H54 (cell line): ENCODE measurements around the gene SARDH.

Source experiments
- DNase-seq: peaks from one replicate; pipeline ENCODE4 v3.0.0; 2011; ENCODE audit warnings: low spot score, mixed read lengths; ENCODE audit not compliant: insufficient read length
- FAIRE-seq: peaks from 3 replicates; lab custom pipeline; 2011; peaks lifted over from hg19 to GRCh38; lab: Jason Lieb, UNC
- POLR2A ChIP-seq: IDR thresholded peaks from 2 replicates; pipeline ENCODE4 v1.6.1; 2011; ENCODE audit warnings: low read depth, mild to moderate bottlenecking, low read length

Gene SARDH

GRCh38 chr9:133707763-133708245, 30.3 kb downstream of the SARDH start:
- no peak for TF ChIP-seq POLR2A
- FAIRE-seq (no peak), DNase-seq (no peak)

GRCh38 chr9:133707065-133707762, 30.9 kb downstream of the SARDH start:
- no peak for TF ChIP-seq POLR2A
- DNase-seq (no peak), FAIRE-seq (no peak)

- no peak for TF ChIP-seq POLR2A
- FAIRE-seq: no peak
- no peak for DNase-seq
These were observed 31.7 kb downstream of the SARDH start for GRCh38 chr9:133706307-133707050.

- TF ChIP-seq POLR2A: no peak
- no peak for FAIRE-seq
- no peak for DNase-seq
These were observed 32.6 kb downstream of the SARDH start for GRCh38 chr9:133705576-133705975.

GRCh38 chr9:133704711-133705181, 33.4 kb downstream of the SARDH start:
- FAIRE-seq (no peak), DNase-seq (no peak)
- no peak for TF ChIP-seq POLR2A

- TF ChIP-seq POLR2A: no peak
- FAIRE-seq (no peak), DNase-seq (no peak)
These were observed 34.4 kb downstream of the SARDH start for GRCh38 chr9:133703591-133704399.

GRCh38 chr9:133702798-133703590, 35.2 kb downstream of the SARDH start:
- no peak for TF ChIP-seq POLR2A
- DNase-seq (no peak), FAIRE-seq (no peak)

GRCh38 chr9:133701981-133702797, 36.0 kb downstream of the SARDH start:
- no peak for TF ChIP-seq POLR2A
- no peak for FAIRE-seq
- DNase-seq: no peak

- no peak for DNase-seq
- TF ChIP-seq POLR2A: no peak
- no peak for FAIRE-seq
These were observed 36.7 kb downstream of the SARDH start for GRCh38 chr9:133701321-133701980.

- FAIRE-seq (no peak), DNase-seq (no peak)
- no peak for TF ChIP-seq POLR2A
These were observed 37.3 kb downstream of the SARDH start for GRCh38 chr9:133700819-133701320.

GRCh38 chr9:133699546-133699945, 38.6 kb downstream of the SARDH start:
- no peak for TF ChIP-seq POLR2A
- DNase-seq: no peak
- FAIRE-seq: no peak

GRCh38 chr9:133696071-133696472, 42.1 kb downstream of the SARDH start:
- no peak for TF ChIP-seq POLR2A
- FAIRE-seq: no peak
- no peak for DNase-seq
